GDM1 (cell line): ENCODE results near the gene RADIL.

Source experiments
- DNase-seq: peaks from one replicate; lab custom pipeline; 2025; lab: John Stamatoyannopoulos, UW

Gene RADIL

DNA sequence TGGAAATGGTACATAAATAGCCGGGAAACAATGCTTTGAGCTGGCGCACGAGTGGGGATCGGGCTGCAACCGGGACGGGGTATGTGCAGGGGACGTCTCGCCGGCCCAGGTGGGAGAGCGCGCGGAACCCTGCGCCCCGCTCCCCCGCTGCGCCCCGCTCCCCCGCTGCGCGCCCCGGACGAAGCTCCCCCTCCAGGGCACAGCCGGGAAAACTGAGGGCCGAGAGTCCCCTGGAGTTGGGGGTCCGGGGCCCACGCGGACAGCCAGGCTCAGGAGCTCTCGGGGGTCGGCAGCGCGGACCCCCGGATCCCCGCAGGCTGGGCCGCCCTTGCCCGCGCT is 514 bp downstream of the RADIL start:
- no peak for DNase-seq

DNA sequence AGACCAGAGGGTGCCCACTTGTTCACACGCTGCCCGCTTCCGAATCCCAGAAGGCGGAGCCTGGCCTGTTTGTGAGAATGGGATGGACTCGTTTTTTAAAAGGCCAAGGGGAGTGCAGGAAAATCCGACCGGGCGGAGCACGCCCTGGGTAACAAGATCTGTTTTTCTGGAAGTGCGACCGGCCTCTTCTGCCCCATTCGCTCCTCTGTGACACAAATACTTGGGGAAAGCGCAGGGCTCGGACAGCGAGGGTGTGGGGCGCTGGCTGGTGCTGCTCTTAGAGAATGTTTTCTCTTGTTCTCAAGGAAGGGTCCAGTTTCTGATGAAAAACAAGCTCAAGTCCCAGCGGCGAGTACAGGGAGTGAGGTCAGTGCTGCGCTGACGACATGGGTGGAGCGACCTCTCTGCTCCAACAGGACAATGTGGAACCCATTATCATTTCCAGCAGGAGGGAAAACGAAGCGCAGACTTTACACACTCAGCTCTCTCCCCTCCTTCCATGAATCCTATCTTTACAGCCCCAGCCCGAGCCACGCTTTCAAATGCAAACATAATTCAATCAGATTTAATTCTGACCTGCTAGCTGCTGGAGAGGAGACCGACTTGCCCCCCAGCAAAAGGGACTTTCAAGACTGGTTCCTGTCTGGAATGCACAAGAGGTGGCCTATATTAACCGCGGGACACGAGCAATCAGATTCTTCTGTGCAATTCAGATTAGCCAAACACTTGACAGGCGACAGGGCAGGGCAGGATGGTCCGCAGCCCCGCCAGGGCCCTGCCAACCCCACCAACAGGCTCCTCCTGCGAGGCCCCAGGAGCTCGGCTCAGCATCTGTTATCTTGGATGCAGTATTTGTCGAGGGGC is 1.1 kb downstream of the RADIL start:
- no peak for DNase-seq

GRCh38 chr7:4880218-4880617 is 3.3 kb downstream of the RADIL start:
- no peak for DNase-seq

- no peak for DNase-seq
Observed at GRCh38 chr7:4879396-4880081, 4.0 kb downstream of the RADIL start.

- DNase-seq: no peak
Observed at GRCh38 chr7:4878336-4879335, 4.9 kb downstream of the RADIL start.

GRCh38 chr7:4876586-4876985 is 6.9 kb downstream of the RADIL start:
- DNase-seq: no peak

GRCh38 chr7:4875391-4875790 is 8.1 kb downstream of the RADIL start:
- no peak for DNase-seq

- no peak for DNase-seq
Observed at GRCh38 chr7:4873071-4873944, 10.2 kb downstream of the RADIL start.

GRCh38 chr7:4871930-4872675 is 11.4 kb downstream of the RADIL start:
- DNase-seq: no peak

DNA sequence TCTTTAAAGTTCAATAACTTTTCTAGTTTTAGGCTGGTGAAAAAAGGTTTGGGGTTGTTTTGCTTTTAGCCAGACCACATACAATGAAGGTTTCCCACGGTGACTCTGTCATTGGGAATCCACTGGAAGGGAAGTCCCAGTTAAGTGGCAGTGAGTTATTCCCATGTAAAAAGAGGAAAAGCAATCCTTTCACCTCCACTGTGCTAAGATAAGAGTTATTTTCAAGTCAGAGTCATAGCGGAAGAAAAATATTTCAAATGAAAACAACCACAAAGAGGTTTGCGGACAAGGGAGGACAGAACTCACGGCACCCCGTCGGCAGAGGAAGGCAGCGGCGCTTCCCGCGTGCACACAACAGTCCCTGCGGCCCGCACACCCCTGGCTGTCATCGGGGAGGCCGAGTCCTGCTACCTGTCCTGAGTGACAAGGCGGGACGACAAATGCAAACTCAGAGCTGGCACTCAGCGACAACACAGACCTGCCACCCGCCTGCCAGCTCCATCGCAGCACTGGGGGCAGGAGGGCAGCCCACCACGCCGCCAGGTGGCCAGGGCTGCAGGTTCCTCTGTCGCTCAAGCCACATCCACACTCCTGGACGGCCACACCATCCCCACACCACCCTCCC is 12.3 kb downstream of the RADIL start:
- no peak for DNase-seq

GRCh38 chr7:4868493-4868892 is 15.0 kb downstream of the RADIL start:
- DNase-seq: no peak

DNA sequence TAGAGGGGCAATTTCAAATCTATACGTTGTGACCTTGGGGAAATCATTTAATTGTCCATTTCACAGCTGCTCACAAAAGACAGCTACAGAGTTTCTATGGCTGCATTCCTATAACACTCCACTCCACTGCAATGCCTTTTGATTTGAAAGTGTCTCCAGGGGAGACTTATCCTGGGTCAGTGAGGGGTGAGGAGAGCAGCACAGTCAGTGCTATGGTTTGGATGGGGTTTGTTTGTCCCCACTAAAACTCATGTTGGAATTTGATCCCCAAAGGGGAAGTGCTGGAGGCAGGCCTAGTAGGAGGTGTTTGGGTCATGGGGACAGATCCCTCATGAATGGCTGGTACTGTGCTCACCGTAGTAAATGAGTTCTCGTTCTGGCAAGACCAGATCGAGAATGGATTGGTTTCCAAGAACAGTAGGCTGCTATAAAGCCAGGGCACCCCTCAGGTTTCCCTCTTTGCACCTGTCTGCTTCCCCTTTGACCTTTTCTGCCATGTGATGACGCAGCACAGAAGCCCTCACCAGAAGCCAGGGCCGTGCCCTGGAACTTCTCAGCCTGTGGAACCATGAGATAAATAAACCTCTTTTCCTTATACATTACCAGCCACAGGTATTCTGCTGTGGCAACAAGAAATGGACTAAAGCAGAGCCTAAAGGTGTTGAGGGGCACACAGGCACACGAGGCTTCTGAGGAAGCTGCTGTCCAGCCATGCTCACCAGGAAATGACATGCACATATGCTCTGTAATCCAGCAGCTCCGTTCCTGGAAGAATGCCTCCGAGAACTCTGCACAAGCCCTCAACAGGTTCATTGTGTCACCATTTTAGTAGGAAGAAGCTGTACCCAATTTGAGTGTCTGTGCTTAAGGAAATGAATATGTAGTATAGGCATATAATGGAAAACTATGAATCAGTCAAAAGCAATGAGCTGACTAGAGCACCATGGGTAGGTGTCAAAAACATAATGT is 16.7 kb downstream of the RADIL start:
- no peak for DNase-seq

DNA sequence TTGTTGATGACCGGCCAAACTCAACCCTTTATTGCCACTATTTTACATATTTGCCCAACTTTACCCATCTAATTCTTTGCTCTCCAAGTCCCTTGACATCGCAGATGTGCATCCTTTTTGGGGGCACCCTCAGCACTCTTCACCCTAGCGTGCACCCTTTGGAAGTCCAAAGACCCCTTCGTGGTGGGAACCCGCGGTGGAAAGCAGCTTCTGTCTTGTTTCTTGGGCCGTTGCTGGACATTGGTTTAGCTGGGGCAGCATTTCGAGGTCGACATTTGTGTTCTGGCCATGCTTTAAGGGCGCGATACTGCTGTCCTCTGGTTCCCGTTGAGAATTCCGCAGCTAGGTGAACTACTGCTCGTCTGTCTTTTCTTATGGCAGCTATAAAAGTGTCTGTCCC is 21.4 kb downstream of the RADIL start:
- no peak for DNase-seq

DNA sequence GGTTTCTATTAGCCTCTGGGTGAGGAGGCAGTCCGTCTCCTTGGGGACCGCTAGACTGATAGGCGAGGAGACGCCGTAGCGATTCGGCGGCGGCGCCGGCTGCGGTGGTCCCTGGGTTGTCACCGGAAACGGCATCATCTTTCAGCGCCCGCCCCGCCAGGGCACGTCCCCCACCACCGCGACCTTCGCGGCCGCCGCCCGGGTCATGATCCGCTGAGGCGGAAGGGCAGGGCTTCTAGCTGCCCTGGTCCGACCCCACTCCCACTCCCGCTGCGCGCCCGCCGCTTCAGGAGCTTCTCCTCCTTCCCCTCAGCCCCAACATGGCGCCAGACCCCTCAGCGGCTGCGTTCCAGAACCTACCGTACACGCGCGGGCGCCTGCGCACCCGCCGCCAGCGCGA is 21.8 kb downstream of the RADIL start, which contains the start of gene PAPOLB:
PAPOLB (minus strand) TSS at position 358 of the 400 bp plus-strand sequence; CDS start at position 138, 220 bp downstream.
- DNase-seq: no peak

DNA sequence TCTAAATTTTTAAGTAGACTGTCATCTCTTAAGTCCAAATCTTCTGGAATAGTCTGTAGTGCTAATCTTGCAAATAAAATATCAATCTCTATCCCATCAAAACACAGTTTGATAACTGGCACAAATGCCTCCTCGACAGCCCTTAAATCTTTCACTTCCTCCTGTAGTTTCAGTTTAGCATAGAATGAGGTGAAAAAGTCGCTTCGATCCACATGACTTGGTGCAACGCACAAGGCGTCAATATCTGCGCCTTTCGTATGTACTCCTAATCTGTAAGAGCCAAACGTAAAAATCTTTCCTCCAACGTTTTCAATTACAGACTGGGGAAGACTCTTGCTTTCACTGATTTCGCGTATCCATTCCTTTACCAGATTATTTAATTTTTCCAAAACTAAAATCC is 22.3 kb downstream of the RADIL start:
- no peak for DNase-seq

GRCh38 chr7:4857189-4857588 is 26.3 kb downstream of the RADIL start:
- no peak for DNase-seq

DNA sequence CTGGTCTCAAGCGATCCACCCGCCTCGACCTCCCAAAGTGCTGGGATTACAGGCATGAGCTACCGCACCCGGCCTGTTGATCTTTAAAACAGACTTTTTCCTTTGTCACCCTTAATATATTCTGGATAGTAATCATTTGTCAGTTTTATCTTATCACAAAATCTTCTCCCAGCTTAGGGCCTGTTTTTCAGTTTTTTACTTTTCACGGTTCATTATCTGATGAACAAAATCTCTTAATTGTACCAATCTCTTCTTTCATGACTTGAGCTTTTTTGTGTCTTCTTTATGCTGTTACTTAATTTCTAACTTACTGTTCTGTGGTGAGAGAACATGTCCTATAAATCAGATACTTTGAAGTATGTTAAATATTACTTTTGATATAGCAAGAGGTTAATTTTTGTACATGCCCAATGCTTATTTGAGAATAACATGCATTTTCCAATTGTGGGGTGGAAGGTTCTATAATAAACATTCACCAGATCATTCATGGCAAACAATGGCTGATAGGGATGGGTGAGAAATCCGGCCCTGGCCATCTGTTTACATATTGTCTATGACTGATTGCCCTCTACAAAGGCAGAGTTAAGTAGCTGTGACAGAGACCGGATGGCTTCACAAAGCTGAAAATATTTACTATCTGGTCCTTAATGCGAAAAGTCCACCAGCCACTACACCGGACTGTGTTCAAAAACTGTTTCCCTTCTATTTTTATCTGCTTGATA is 27.0 kb downstream of the RADIL start:
- DNase-seq: no peak

DNA sequence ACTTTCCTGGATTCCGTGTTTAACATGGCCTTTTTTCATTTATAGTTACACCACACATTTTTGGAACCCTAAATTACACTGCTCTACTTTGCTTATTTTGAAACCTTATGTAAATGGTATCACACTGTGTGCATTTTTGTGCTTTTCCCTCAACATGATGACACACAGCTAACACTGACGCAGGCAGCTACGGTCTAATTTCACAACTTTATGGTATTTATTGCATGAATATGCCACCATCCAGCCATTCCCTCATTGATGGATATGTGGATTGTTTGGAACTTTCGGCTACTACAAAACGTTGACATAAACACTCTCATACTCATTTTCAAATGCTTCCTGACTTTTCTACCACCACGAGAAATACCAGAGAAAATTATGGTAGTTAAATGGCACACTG is 28.6 kb downstream of the RADIL start:
- no peak for DNase-seq
